Panc1 (cell line): ENCODE data around the gene DPYSL5. TPM values are rescaled to one million over a fixed set of nuclear protein-coding genes. Genes with fewer than 3 reads are reported as not detected.

ENCODE experiments used
- ATAC-seq: fragments of 200-7000 bp; cut with Tn5 transposase; 2 replicates; pipeline ENCODE4 v1.9.1; 2020; ENCODE audit warnings: mild to moderate bottlenecking, moderate library complexity
- BruUV-seq: library from RNA; stranded (reverse); fragments of 400-500 nt; replicated peaks from 2 replicates; lab custom pipeline; 2021; lab: Mats Ljungman, UMichigan
- CTCF ChIA-PET: fragments of 300-600 bp; sonication (Branson Sonifier 250); formaldehyde crosslinking; loops from one replicate; lab custom pipeline; 2022; ENCODE audit warnings: antibody characterized with exemption; lab: Charles Lee
- POLR2A ChIA-PET: fragments of 300-600 bp; sonication (Branson Sonifier 250); formaldehyde crosslinking; loops from one replicate; lab custom pipeline; 2022; ENCODE audit warnings: antibody characterized with exemption; lab: Charles Lee
- DNase-seq: peaks from one replicate; pipeline ENCODE4 v3.0.0-alpha.2; 2010; ENCODE audit warnings: low read depth, low spot score
- H3K27ac ChIP-seq: 2 replicates; pipeline ENCODE4 v1.5.1; 2011; ENCODE audit warnings: mild to moderate bottlenecking, low read length, inconsistent platforms
- H3K27me3 ChIP-seq: fragments of 200-500 bp; sonication (Bioruptor generic); 2 replicates; pipeline ENCODE4 v1.6.0; 2014; ENCODE audit warnings: low read length, inconsistent platforms; ENCODE audit not compliant: control insufficient read depth, insufficient read depth
- H3K36me3 ChIP-seq: fragments of 200-500 bp; sonication (Bioruptor generic); 2 replicates; pipeline ENCODE4 v1.5.1; 2014; ENCODE audit warnings: inconsistent platforms, mild to moderate bottlenecking, low read length, moderate library complexity; ENCODE audit not compliant: control insufficient read depth, insufficient read depth
- H3K4me1 ChIP-seq: 2 replicates; pipeline ENCODE4 v1.5.1; 2011; ENCODE audit warnings: inconsistent platforms, mild to moderate bottlenecking, low read length, moderate library complexity; ENCODE audit not compliant: control insufficient read depth, insufficient read depth
- H3K4me3 ChIP-seq, 2 experiments: 2 replicates each; pipeline ENCODE4 v1.5.1; 2011 to 2012; ENCODE audit warnings: low read depth in 2 of 2, low read length in 2 of 2, mild to moderate bottlenecking in 2 of 2, inconsistent platforms in 1 of 2, moderate library complexity in 1 of 2
- H3K9me3 ChIP-seq: fragments of 200-500 bp; sonication (Bioruptor generic); 2 replicates; pipeline ENCODE4 v1.5.1; 2014; ENCODE audit warnings: low read depth, mild to moderate bottlenecking, inconsistent platforms, low read length, moderate library complexity; ENCODE audit not compliant: control insufficient read depth, insufficient read depth
- POLR2AphosphoS5 ChIP-seq: IDR thresholded peaks from 2 replicates; pipeline ENCODE4 v1.6.1; 2012; ENCODE audit warnings: mild to moderate bottlenecking, low read depth, low read length, moderate library complexity
- SIN3A ChIP-seq: IDR thresholded peaks from 2 replicates; pipeline ENCODE4 v1.6.1; 2012; ENCODE audit warnings: low read depth, mild to moderate bottlenecking, low read length, moderate library complexity, borderline replicate concordance; ENCODE audit not compliant: insufficient read depth
- TCF7L2 ChIP-seq: IDR thresholded peaks from 2 replicates; pipeline ENCODE4 v1.6.1; 2011; ENCODE audit warnings: mild to moderate bottlenecking, low read depth, low read length, inconsistent platforms
- in situ Hi-C: cut with HindIII; loops from 2 replicates; pipeline ENCODE4 v1.10.0; 2016; ENCODE audit warnings: low sequenced_read_pairs, low pct_unique_long_range_greater_than_20kb
- intact Hi-C: fragments of 100-400 bp; cut with micrococcal nuclease; formaldehyde crosslinking; loops from one replicate; pipeline ENCODE4 v1.10.0; 2022; ENCODE audit not compliant: unreplicated experiment
- total RNA-seq: library from RNA; stranded (reverse); gene quantifications from one replicate; pipeline ENCODE4 v1.2.1, GENCODE V29; 2021; ENCODE audit not compliant: unreplicated experiment
- TF ChIP-seq, protein P1 (sequence below): fragments of 450-650 bp; IDR thresholded peaks from 2 replicates; pipeline ENCODE4 v1.5.1; 2017; ENCODE audit warnings: mild to moderate bottlenecking
- TF ChIP-seq, protein P2 (sequence below), 2 experiments: IDR thresholded peaks; 2 replicates each; pipeline ENCODE4 v1.6.1; 2011 to 2012; ENCODE audit warnings: low read depth in 2 of 2, control low read depth in 1 of 2, low read length in 1 of 2, mild to moderate bottlenecking in 1 of 2, moderate library complexity in 1 of 2; ENCODE audit not compliant: insufficient read depth in 1 of 2

DPYSL5 gene
- total RNA-seq, 1 experiment from 2014 or later: 0.31 TPM

DNA sequence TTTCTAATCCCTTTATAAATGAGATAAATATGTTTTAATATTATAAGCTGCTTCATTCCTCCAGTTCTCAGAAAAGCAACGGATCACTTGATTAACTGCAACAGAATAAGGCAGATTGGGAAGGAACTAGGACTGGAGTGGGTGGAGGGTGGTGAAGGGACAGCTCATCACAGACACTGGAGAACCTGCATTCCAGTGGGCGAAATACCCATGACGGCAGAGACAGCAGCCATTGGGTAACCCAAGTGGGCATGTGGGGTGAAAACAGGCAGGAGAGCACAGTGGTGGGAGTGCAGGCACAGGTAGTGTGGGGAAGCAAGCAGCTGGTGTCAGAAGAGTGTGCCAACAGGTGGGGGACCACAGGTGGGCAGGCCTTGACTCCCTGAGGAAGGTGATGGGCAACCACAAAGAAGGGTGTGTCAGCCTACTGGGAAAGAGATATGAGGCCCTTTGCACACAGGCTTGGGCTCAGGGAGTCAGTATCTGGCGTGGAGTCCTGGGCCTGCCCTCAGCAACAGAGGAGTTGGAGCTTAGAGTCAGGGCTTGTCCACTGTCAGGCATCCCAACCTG, 27.2 kb downstream of the DPYSL5 start:
- Histone ChIP-seq H3K4me3 (no peak overlapping the region), H3K36me3 (no peaks in the 10 kb centered on the region), H3K27ac (no peak overlapping the region), H3K9me3 (no peaks in the 10 kb centered on the region), H3K27me3 (peaks cover 12% of the 10 kb centered on the region; the same call in 1 of the 2 replicates), H3K4me1 (no peaks in the 10 kb centered on the region)
- POLR2A ChIA-PET: no interaction called here
- BruUV-seq: no TSS peak
- ATAC-seq (no peak), DNase-seq (no peak)
- CTCF ChIA-PET: no interaction called here
- in situ Hi-C loops: no loop called here
- intact Hi-C loops: no loop called here
- TF ChIP-seq, protein P1, sequence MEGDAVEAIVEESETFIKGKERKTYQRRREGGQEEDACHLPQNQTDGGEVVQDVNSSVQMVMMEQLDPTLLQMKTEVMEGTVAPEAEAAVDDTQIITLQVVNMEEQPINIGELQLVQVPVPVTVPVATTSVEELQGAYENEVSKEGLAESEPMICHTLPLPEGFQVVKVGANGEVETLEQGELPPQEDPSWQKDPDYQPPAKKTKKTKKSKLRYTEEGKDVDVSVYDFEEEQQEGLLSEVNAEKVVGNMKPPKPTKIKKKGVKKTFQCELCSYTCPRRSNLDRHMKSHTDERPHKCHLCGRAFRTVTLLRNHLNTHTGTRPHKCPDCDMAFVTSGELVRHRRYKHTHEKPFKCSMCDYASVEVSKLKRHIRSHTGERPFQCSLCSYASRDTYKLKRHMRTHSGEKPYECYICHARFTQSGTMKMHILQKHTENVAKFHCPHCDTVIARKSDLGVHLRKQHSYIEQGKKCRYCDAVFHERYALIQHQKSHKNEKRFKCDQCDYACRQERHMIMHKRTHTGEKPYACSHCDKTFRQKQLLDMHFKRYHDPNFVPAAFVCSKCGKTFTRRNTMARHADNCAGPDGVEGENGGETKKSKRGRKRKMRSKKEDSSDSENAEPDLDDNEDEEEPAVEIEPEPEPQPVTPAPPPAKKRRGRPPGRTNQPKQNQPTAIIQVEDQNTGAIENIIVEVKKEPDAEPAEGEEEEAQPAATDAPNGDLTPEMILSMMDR: no peak
- no peak for TF ChIP-seq TCF7L2
- no peak for TF ChIP-seq POLR2AphosphoS5

GRCh38 chr2:26875808-26876207, 27.9 kb downstream of the DPYSL5 start:
- Histone ChIP-seq H3K9me3 (no peaks in the 10 kb centered on the region), H3K4me1 (no peaks in the 10 kb centered on the region), H3K27ac (no peak overlapping the region), H3K36me3 (no peaks in the 10 kb centered on the region), H3K4me3 (no peak overlapping the region), H3K27me3 (peaks cover 11% of the 10 kb centered on the region; the same call in 1 of the 2 replicates)
- TF ChIP-seq, protein P2, sequence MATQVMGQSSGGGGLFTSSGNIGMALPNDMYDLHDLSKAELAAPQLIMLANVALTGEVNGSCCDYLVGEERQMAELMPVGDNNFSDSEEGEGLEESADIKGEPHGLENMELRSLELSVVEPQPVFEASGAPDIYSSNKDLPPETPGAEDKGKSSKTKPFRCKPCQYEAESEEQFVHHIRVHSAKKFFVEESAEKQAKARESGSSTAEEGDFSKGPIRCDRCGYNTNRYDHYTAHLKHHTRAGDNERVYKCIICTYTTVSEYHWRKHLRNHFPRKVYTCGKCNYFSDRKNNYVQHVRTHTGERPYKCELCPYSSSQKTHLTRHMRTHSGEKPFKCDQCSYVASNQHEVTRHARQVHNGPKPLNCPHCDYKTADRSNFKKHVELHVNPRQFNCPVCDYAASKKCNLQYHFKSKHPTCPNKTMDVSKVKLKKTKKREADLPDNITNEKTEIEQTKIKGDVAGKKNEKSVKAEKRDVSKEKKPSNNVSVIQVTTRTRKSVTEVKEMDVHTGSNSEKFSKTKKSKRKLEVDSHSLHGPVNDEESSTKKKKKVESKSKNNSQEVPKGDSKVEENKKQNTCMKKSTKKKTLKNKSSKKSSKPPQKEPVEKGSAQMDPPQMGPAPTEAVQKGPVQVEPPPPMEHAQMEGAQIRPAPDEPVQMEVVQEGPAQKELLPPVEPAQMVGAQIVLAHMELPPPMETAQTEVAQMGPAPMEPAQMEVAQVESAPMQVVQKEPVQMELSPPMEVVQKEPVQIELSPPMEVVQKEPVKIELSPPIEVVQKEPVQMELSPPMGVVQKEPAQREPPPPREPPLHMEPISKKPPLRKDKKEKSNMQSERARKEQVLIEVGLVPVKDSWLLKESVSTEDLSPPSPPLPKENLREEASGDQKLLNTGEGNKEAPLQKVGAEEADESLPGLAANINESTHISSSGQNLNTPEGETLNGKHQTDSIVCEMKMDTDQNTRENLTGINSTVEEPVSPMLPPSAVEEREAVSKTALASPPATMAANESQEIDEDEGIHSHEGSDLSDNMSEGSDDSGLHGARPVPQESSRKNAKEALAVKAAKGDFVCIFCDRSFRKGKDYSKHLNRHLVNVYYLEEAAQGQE (IDR thresholded peaks at IDR 0.05; ENCODE audit: insufficient read depth in 1 of 2, low read depth in 2 of 2, low read length in 1 of 2): no peak
- TF ChIP-seq POLR2AphosphoS5 (no peak), SIN3A (no peak), TCF7L2 (no peak)
- TF ChIP-seq, protein P1: no peak
- ChIA-PET POLR2A (no interaction called here), CTCF (no interaction called here)
- ATAC-seq (no peak), DNase-seq (no peak)
- in situ Hi-C loops: no loop called here
- intact Hi-C loops: no loop called here
- no TSS peak for BruUV-seq
